NK-92 (cell line): Measurements from ENCODE around the gene PDE8A.

Experiments
- DNase-seq: peaks from one replicate; lab custom pipeline; 2025; ENCODE audit not compliant: unreplicated experiment; lab: John Stamatoyannopoulos, UW

Gene PDE8A

GRCh38 chr15:85071504-85071903, 89.8 kb downstream of the PDE8A start:
- DNase-seq, result no peak

- DNase-seq, result no peak
These were observed 91.3 kb downstream of the PDE8A start for GRCh38 chr15:85072917-85073316.

- DNase-seq, result no peak
These were observed 92.0 kb downstream of the PDE8A start for GRCh38 chr15:85073556-85074194.

GRCh38 chr15:85086855-85087254, 105.2 kb downstream of the PDE8A start:
- no peak for DNase-seq

- no peak for DNase-seq
These were observed 106.6 kb downstream of the PDE8A start for GRCh38 chr15:85088300-85088699.

- DNase-seq, result no peak
These were observed 108.4 kb downstream of the PDE8A start for GRCh38 chr15:85089929-85090597.

- no peak for DNase-seq
These were observed 110.3 kb downstream of the PDE8A start for GRCh38 chr15:85091990-85092389.

- DNase-seq, result no peak
These were observed 113.0 kb downstream of the PDE8A start for GRCh38 chr15:85094685-85095084.

GRCh38 chr15:85095566-85095965, 113.9 kb downstream of the PDE8A start:
- DNase-seq, result no peak

GRCh38 chr15:85097250-85097649, 115.6 kb downstream of the PDE8A start:
- no peak for DNase-seq

GRCh38 chr15:85097725-85098124, 116.1 kb downstream of the PDE8A start:
- DNase-seq, result no peak

- no peak for DNase-seq
These were observed 117.6 kb downstream of the PDE8A start for GRCh38 chr15:85099195-85099803.

GRCh38 chr15:85100186-85100937, 118.7 kb downstream of the PDE8A start:
- no peak for DNase-seq

- no peak for DNase-seq
These were observed 122.9 kb downstream of the PDE8A start for GRCh38 chr15:85104584-85104983.

GRCh38 chr15:85108136-85108535, 126.5 kb downstream of the PDE8A start:
- no peak for DNase-seq

GRCh38 chr15:85109333-85109732, 127.7 kb downstream of the PDE8A start:
- no peak for DNase-seq

- DNase-seq, result no peak
These were observed 131.3 kb downstream of the PDE8A start for GRCh38 chr15:85112997-85113396.

GRCh38 chr15:85114886-85115285, 133.2 kb downstream of the PDE8A start:
- DNase-seq, result no peak

GRCh38 chr15:85116066-85116465, 134.4 kb downstream of the PDE8A start:
- DNase-seq, result no peak

GRCh38 chr15:85116494-85116893, 134.8 kb downstream of the PDE8A start:
- DNase-seq, result no peak

- no peak for DNase-seq
These were observed 135.4 kb downstream of the PDE8A start for GRCh38 chr15:85116925-85117646.
